ENCODE data around the gene PPAN. TPM values are rescaled to one million over a fixed set of nuclear protein-coding genes. Genes with fewer than 3 reads are reported as not detected.

Gene PPAN
- total RNA-seq, 8 experiments from 2014 or later = 27.2 to 92.1 (median 47.3) TPM

DNA sequence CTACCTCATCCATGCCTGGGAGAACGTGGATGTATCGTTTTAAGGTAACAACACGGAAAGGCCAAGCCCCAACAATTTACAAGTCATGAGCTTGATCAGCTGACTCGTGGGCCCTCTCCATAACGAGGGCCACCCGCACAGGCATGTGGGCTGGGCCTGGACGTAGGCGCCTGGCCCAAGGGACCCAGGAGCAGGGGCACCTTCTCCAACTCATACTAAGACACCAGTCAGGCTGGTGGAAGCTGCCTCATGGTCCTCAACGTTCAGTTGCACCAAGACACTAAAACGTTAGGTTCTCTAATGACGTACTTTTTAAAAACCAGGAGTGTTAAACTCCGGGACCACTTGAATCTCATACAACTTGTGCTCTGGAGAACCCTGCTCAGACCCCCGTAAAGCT is 35.3 kb downstream of the PPAN start:
- in situ Hi-C loops (cut with MboI; ENCODE audit: low pct_unique_long_range_greater_than_20kb in 2 of 9, low sequenced_read_pairs in 9 of 9, unreplicated experiment in 9 of 9) = no loop called here
- WGBS, 10 experiments = 77 to 90% (median 86%) methylated on average over 1 to 11 of the region's 13 CpGs; no CpG with 5 or more reads in 4 of the 10 experiments
- no peak overlapping the region for H3K27ac ChIP-seq
- no peak for ATAC-seq (replicated peaks in 6 of 8)
- H3K4me1 ChIP-seq (replicated peaks in 1 of 2) = no peaks in the 10 kb centered on the region
- no peak overlapping the region for H3K4me3 ChIP-seq

GRCh38 chr19:10141973-10142372 is 35.8 kb downstream of the PPAN start:
- in situ Hi-C loops (cut with MboI; ENCODE audit: low pct_unique_long_range_greater_than_20kb in 2 of 9, low sequenced_read_pairs in 9 of 9, unreplicated experiment in 9 of 9) = no loop called here
- Histone ChIP-seq H3K27ac (no peak overlapping the region), H3K4me3 (no peak overlapping the region), H3K4me1 (replicated peaks in 1 of 2) (no peaks in the 10 kb centered on the region)
- WGBS, 10 experiments = 86 to 100% (median 100%) methylated on average over 2 to 8 of the region's 18 CpGs; no CpG with 5 or more reads in 2 of the 10 experiments
- no peak for ATAC-seq (replicated peaks in 6 of 8)

- ATAC-seq (replicated peaks in 6 of 8) = no peak
- Histone ChIP-seq H3K4me1 (replicated peaks in 1 of 2) (no peaks in the 10 kb centered on the region), H3K27ac (no peak overlapping the region), H3K4me3 (no peak overlapping the region)
- in situ Hi-C loops (cut with MboI; ENCODE audit: low pct_unique_long_range_greater_than_20kb in 2 of 9, low sequenced_read_pairs in 9 of 9, unreplicated experiment in 9 of 9) = no loop called here
- 73 to 95% (median 84%) methylated on average over 3 to 10 of the region's 15 CpGs; no CpG with 5 or more reads in 4 of the 10 experiments for WGBS, 10 experiments
These were observed 36.7 kb downstream of the PPAN start for GRCh38 chr19:10142701-10143375.

DNA sequence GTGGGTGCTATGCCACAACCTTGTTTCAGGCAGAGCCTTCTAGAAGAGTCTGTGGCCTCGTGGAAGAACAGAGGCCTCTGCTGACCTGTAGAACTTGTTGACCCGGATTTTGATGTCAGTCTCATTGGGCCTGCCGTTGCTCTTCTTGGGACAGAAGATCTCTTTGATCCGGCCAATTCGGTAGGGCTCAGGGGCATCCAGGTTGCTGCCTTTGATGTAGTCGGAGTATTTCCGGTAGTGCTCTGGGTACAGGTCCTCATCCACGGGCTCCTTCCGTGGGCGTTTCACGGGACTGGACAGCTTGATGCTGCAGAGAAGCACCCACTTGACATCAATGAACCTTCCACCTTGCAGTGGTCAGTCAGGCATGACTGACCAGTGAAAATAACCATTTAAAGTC is 37.5 kb downstream of the PPAN start:
- no peak for ATAC-seq (replicated peaks in 6 of 8)
- WGBS, 10 experiments = 92 to 100% (median 100%) methylated on average over 2 to 8 of the region's 11 CpGs; no CpG with 5 or more reads in 5 of the 10 experiments
- Histone ChIP-seq H3K27ac (no peak overlapping the region), H3K4me1 (replicated peaks in 1 of 2) (no peaks in the 10 kb centered on the region), H3K4me3 (no peak overlapping the region)
- in situ Hi-C loops (cut with MboI; ENCODE audit: low pct_unique_long_range_greater_than_20kb in 2 of 9, low sequenced_read_pairs in 9 of 9, unreplicated experiment in 9 of 9) = no loop called here

DNA sequence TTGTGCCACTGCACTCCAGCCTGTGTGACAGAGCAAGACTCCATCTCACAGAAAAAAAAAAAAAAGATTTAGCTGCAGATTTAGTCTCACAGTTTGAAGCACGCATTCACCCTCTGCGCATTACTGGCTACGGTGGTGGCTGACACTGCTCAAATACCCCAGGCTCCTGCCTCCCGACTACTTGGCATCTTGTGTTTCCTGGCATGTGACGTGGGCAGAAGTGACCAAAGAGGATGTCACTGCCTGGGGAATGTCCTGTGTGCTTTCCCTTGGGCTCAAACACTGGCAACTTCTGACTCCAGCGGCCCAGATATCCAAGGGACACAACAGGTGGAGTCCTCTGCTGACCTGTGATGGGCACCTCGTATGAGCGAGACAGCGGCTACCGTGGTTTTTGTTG is 38.2 kb downstream of the PPAN start:
- no peak for ATAC-seq (replicated peaks in 6 of 8)
- Histone ChIP-seq H3K4me1 (replicated peaks in 1 of 2) (no peaks in the 10 kb centered on the region), H3K4me3 (no peak overlapping the region), H3K27ac (no peak overlapping the region)
- WGBS, 10 experiments = 67 to 100% (median 89%) methylated on average over 1 to 7 of the region's 10 CpGs; no CpG with 5 or more reads in 4 of the 10 experiments
- in situ Hi-C loops (cut with MboI; ENCODE audit: low pct_unique_long_range_greater_than_20kb in 2 of 9, low sequenced_read_pairs in 9 of 9, unreplicated experiment in 9 of 9) = no loop called here

DNA sequence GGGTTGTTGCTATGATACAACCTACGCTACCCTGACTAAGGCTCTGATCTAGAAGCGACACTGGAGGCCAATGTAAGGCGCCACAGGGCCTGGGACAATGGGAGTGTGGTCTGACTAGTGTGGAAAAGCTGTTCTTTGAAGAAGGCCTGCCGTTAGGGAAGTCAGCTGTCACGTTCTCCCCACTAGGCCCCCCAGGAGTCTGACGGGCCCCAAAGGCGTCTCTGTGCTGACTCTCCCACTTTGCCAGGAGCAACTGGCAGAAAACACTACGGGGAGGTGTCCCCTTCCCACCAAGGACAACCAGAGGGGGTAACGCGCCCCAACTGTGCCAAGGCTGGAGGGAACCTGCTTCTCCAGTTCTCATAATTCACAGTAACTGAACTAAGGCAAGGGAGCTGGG is 38.9 kb downstream of the PPAN start:
- Histone ChIP-seq H3K27ac (no peak overlapping the region), H3K4me3 (no peak overlapping the region), H3K4me1 (replicated peaks in 1 of 2) (no peaks in the 10 kb centered on the region)
- WGBS, 10 experiments = 80 to 100% (median 100%) methylated on average over 1 to 9 of the region's 10 CpGs; no CpG with 5 or more reads in 5 of the 10 experiments
- in situ Hi-C loops (cut with MboI; ENCODE audit: low pct_unique_long_range_greater_than_20kb in 2 of 9, low sequenced_read_pairs in 9 of 9, unreplicated experiment in 9 of 9) = no loop called here
- ATAC-seq (replicated peaks in 6 of 8) = no peak

GRCh38 chr19:10146142-10146541 is 40.0 kb downstream of the PPAN start:
- Histone ChIP-seq H3K27ac (no peak overlapping the region), H3K4me3 (no peak overlapping the region), H3K4me1 (replicated peaks in 1 of 2) (no peaks in the 10 kb centered on the region)
- 93 to 100% (median 98%) methylated on average over 1 to 4 of the region's 14 CpGs; no CpG with 5 or more reads in 4 of the 10 experiments for WGBS, 10 experiments
- in situ Hi-C loops (cut with MboI; ENCODE audit: low pct_unique_long_range_greater_than_20kb in 2 of 9, low sequenced_read_pairs in 9 of 9, unreplicated experiment in 9 of 9) = no loop called here
- ATAC-seq (replicated peaks in 6 of 8) = no peak

DNA sequence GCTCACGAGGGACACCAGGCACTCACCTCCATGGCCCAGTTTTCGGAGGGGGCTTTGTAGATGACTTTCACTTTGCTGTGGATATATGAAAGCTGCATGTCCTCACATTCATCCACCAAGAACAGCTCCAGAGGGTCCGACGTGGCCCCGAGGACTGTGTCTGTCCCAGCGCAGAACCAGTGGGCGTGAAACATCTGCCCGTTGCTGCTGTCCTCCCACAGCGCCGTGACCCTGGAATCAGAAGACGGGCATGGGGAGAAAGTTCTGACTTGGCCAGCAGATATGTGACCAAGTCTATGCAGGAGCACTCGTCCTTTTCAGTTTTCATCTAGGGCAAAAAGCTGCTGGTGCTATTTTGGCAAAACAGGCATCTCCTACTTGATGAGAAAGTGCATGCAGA is 43.3 kb downstream of the PPAN start:
- WGBS, 10 experiments = 97 to 100% (median 100%) methylated on average over 1 to 11 of the region's 12 CpGs; no CpG with 5 or more reads in 4 of the 10 experiments
- in situ Hi-C loops (cut with MboI; ENCODE audit: low pct_unique_long_range_greater_than_20kb in 2 of 9, low sequenced_read_pairs in 9 of 9, unreplicated experiment in 9 of 9) = no loop called here
- ATAC-seq (replicated peaks in 6 of 8) = no peak
- Histone ChIP-seq H3K27ac (no peak overlapping the region), H3K4me1 (replicated peaks in 1 of 2) (no peaks in the 10 kb centered on the region), H3K4me3 (no peak overlapping the region)

GRCh38 chr19:10151521-10151920 is 45.4 kb downstream of the PPAN start:
- no peak for ATAC-seq (replicated peaks in 6 of 8)
- H3K27ac ChIP-seq = no peak overlapping the region
- in situ Hi-C loops (cut with MboI; ENCODE audit: low pct_unique_long_range_greater_than_20kb in 2 of 9, low sequenced_read_pairs in 9 of 9, unreplicated experiment in 9 of 9) = no loop called here
- H3K4me1 ChIP-seq (replicated peaks in 1 of 2) = no peaks in the 10 kb centered on the region
- no peak overlapping the region for H3K4me3 ChIP-seq
- 20 to 100% (median 88%) methylated on average over 1 to 5 of the region's 5 CpGs; no CpG with 5 or more reads in 4 of the 10 experiments for WGBS, 10 experiments

- H3K4me3 ChIP-seq = no peak overlapping the region
- WGBS, 10 experiments = 55 to 100% (median 94%) methylated on average over 1 to 2 of the region's 3 CpGs; no CpG with 5 or more reads in 2 of the 10 experiments
- no peaks in the 10 kb centered on the region for H3K4me1 ChIP-seq (replicated peaks in 1 of 2)
- no peak for ATAC-seq (replicated peaks in 6 of 8)
- H3K27ac ChIP-seq = no peak overlapping the region
- in situ Hi-C loops (cut with MboI; ENCODE audit: low pct_unique_long_range_greater_than_20kb in 2 of 9, low sequenced_read_pairs in 9 of 9, unreplicated experiment in 9 of 9) = no loop called here
These were observed 45.9 kb downstream of the PPAN start for GRCh38 chr19:10152100-10152499.

DNA sequence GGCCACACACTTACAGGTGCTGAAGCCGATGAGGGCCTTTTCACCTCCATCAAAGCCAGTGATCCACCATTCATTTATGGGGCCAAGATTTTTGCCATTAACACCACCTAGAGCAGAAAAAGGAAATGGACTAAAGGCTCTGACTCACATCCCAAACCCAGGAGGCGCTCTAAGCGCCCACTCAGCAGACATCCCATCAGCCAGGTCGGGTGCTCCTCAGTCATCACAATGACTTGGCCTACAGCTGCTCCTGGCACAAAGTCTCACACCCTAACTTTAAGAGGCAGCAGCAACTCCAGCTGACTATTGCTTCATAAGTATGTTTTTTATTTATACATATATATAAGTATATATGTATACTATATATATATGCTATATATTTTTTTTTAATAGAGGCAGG is 49.7 kb downstream of the PPAN start:
- Histone ChIP-seq H3K4me1 (replicated peaks in 1 of 2) (no peaks in the 10 kb centered on the region), H3K4me3 (no peak overlapping the region), H3K27ac (no peak overlapping the region)
- ATAC-seq (replicated peaks in 6 of 8) = no peak
- in situ Hi-C loops (cut with MboI; ENCODE audit: low pct_unique_long_range_greater_than_20kb in 2 of 9, low sequenced_read_pairs in 9 of 9, unreplicated experiment in 9 of 9) = no loop called here
- WGBS, 10 experiments = 67 to 100% (median 78%) methylated on average over 1 to 4 of the region's 4 CpGs; no CpG with 5 or more reads in 6 of the 10 experiments

- Histone ChIP-seq H3K27ac (no peak overlapping the region), H3K4me1 (replicated peaks in 1 of 2) (no peaks in the 10 kb centered on the region), H3K4me3 (no peak overlapping the region)
- 100% methylated on average over 1 of the region's 8 CpGs; no CpG with 5 or more reads in 8 of the 10 experiments for WGBS, 10 experiments
- in situ Hi-C loops (cut with MboI; ENCODE audit: low pct_unique_long_range_greater_than_20kb in 2 of 9, low sequenced_read_pairs in 9 of 9, unreplicated experiment in 9 of 9) = no loop called here
- ATAC-seq (replicated peaks in 6 of 8) = no peak
These were observed 51.9 kb downstream of the PPAN start for GRCh38 chr19:10158071-10158470.

- Histone ChIP-seq H3K4me3 (no peak overlapping the region), H3K27ac (no peak overlapping the region), H3K4me1 (replicated peaks in 1 of 2) (no peaks in the 10 kb centered on the region)
- WGBS, 10 experiments = 92 to 98% methylated on average over 6 of the region's 11 CpGs; no CpG with 5 or more reads in 8 of the 10 experiments
- in situ Hi-C loops (cut with MboI; ENCODE audit: low pct_unique_long_range_greater_than_20kb in 2 of 9, low sequenced_read_pairs in 9 of 9, unreplicated experiment in 9 of 9) = no loop called here
- no peak for ATAC-seq (replicated peaks in 6 of 8)
These were observed 52.3 kb downstream of the PPAN start for GRCh38 chr19:10158485-10158884.

- 84 to 100% (median 100%) methylated on average over 1 to 12 of the region's 16 CpGs; no CpG with 5 or more reads in 5 of the 10 experiments for WGBS, 10 experiments
- no peaks in the 10 kb centered on the region for H3K4me1 ChIP-seq (replicated peaks in 1 of 2)
- no peak overlapping the region for H3K4me3 ChIP-seq
- ATAC-seq (replicated peaks in 6 of 8) = no peak
- in situ Hi-C loops (cut with MboI; ENCODE audit: low pct_unique_long_range_greater_than_20kb in 2 of 9, low sequenced_read_pairs in 9 of 9, unreplicated experiment in 9 of 9) = no loop called here
- H3K27ac ChIP-seq = no peak overlapping the region
These were observed 53.4 kb downstream of the PPAN start for GRCh38 chr19:10159610-10160009.
